ENCODE data around the gene PRDM16. TPM values are rescaled to one million over a fixed set of nuclear protein-coding genes. Genes with fewer than 3 reads are reported as not detected.

PRDM16 gene
- total RNA-seq, 1 experiment from 2014 or later, result 6.1 TPM

DNA sequence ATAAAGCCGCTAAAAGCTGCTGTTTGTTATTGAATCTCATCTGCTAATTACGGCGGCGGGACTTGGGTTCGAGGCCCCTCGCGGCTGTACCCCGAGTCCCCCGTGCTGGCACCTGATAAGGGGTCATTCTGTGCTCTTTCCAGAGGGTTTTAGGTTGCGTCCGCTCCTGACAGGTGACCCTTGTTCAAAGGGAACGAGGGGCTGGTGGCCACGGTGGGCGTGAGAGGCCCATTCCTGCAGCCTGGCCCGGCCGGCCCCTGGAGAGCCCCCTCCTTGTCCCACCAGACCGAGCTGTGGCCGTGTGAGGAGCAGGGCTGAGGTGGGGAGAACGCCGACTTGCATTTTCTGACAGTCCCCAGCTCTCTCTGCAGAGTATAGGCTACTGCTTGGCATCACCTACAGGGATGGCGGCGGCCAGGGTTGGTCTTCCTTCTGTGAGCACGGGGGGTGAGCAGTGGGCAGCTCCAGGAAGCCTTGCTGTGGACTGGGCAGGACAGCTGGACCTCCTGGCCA is 12.2 kb downstream of the PRDM16 start (continued):
- no peak for TF ChIP-seq TCF7L2 (IDR thresholded peaks at IDR 0.05; ENCODE audit: borderline replicate concordance, extremely low read depth, insufficient read depth, insufficient read length)

GRCh38 chr1:3082051-3082450 is 13.0 kb downstream of the PRDM16 start:
- RAD21 ChIA-PET (ENCODE audit: low non-redundant PET in 1 of 2, low total read pairs in 2 of 2, uncharacterized antibody in 2 of 2, unreplicated experiment in 2 of 2), result no interaction called here
- Histone ChIP-seq H3K4me1 (ENCODE audit: control insufficient read depth in 1 of 2, insufficient read depth in 2 of 2, low read length in 2 of 2) (no peaks in the 10 kb centered on the region), H3K79me2 (ENCODE audit: insufficient read depth, low read length) (no peaks in the 10 kb centered on the region), H2AFZ (ENCODE audit: low read depth, low read length, poor library complexity, severe bottlenecking) (no peak overlapping the region), H3K27me3 (ENCODE audit: insufficient read depth, low read length) (no peaks in the 10 kb centered on the region), H3K9ac (ENCODE audit: low read length) (no peak overlapping the region), H4K20me1 (ENCODE audit: insufficient read depth) (no peaks in the 10 kb centered on the region), H3K36me3 (ENCODE audit: control insufficient read depth in 1 of 2, insufficient read depth in 2 of 2, low read length in 2 of 2) (no peaks in the 10 kb centered on the region), H3K4me2 (ENCODE audit: low read length) (no peak overlapping the region), H3K4me3 (replicated peaks in 1 of 2; ENCODE audit: low read depth in 1 of 2, low read length in 2 of 2) (no peak overlapping the region), H3K9me2 (ENCODE audit: insufficient read depth) (no peaks in the 10 kb centered on the region), H3K27ac (ENCODE audit: low read depth, low read length) (no peak overlapping the region), H3K9me3 (ENCODE audit: control insufficient read depth in 1 of 2, insufficient read depth in 1 of 2, low read depth in 1 of 2, low read length in 2 of 2) (no peaks in the 10 kb centered on the region)
- no peak for DNase-seq (ENCODE audit: low read depth, low spot score)
- TF ChIP-seq EGR1 (IDR thresholded peaks at IDR 0.05; ENCODE audit: low read depth), result no peak
- no peak for TF ChIP-seq POLR2AphosphoS5 (IDR thresholded peaks at IDR 0.05; ENCODE audit: low read depth, low read length)
- TF ChIP-seq ELF1 (IDR thresholded peaks at IDR 0.05; ENCODE audit: borderline replicate concordance, low read depth), result no peak
- no peak for TF ChIP-seq ZBTB33 (IDR thresholded peaks at IDR 0.05; ENCODE audit: extremely low read depth, insufficient replicate concordance, low read length)
- TF ChIP-seq ATF3 (IDR thresholded peaks at IDR 0.05), result no peak
- TF ChIP-seq RAD21 (IDR thresholded peaks at IDR 0.05; ENCODE audit: low read depth), result no peak
- TF ChIP-seq TCF7L2 (IDR thresholded peaks at IDR 0.05; ENCODE audit: borderline replicate concordance, extremely low read depth, insufficient read depth, insufficient read length), result no peak
- TF ChIP-seq MAX (IDR thresholded peaks at IDR 0.05), result no peak
- no peak for TF ChIP-seq ZNF274 (IDR thresholded peaks at IDR 0.05; ENCODE audit: low read depth, low read length)
- TF ChIP-seq REST (IDR thresholded peaks at IDR 0.05; ENCODE audit: low read depth), result no peak
- no peak for TF ChIP-seq JUND (IDR thresholded peaks at IDR 0.05)
- TF ChIP-seq POLR2A (IDR thresholded peaks at IDR 0.05; ENCODE audit: borderline replicate concordance, extremely low read depth, insufficient read depth, insufficient read length), result no peak
- no peak for TF ChIP-seq SP1 (IDR thresholded peaks at IDR 0.05; ENCODE audit: low read depth)
- no peak for TF ChIP-seq SRF (IDR thresholded peaks at IDR 0.05; ENCODE audit: low read depth)
- no peak for TF ChIP-seq CEBPB (IDR thresholded peaks at IDR 0.05; ENCODE audit: low read depth)
- no peak for TF ChIP-seq EZH2phosphoT487 (IDR thresholded peaks at IDR 0.05; ENCODE audit: borderline replicate concordance)
- TF ChIP-seq ZFX (IDR thresholded peaks at IDR 0.05), result no peak
- TF ChIP-seq CBX3 (IDR thresholded peaks at IDR 0.05; ENCODE audit: low read depth), result no peak
- CTCF ChIA-PET, result no interaction called here
- POLR2A ChIA-PET, result no interaction called here
- BruUV-seq (replicated peaks), result no TSS peak
- intact Hi-C loops (cut with micrococcal nuclease), result no loop called here
- ATAC-seq, result no peak
